Fibroblast of lung (primary cell): ENCODE data around the gene USP37.

Source experiments
- EZH2 ChIP-seq: IDR thresholded peaks from 2 replicates; pipeline ENCODE4 v1.5.1; 2012; ENCODE audit warnings: low read length, control low read depth, mild to moderate bottlenecking; ENCODE audit errors: missing control alignments
- TF ChIP-seq, protein P1 (sequence below), 2 donors: IDR thresholded peaks in 1 of 2; conservative IDR thresholded peaks in 1 of 2; 1 replicate in 1 of 2; 2 replicates in 1 of 2; pipeline ENCODE4 v1.5.1; 2011 to 2012; ENCODE audit warnings: low read length in 2 of 2, control low read depth in 1 of 2, inconsistent platforms in 1 of 2, low read depth in 1 of 2, mild to moderate bottlenecking in 1 of 2

- TF ChIP-seq, protein P1, sequence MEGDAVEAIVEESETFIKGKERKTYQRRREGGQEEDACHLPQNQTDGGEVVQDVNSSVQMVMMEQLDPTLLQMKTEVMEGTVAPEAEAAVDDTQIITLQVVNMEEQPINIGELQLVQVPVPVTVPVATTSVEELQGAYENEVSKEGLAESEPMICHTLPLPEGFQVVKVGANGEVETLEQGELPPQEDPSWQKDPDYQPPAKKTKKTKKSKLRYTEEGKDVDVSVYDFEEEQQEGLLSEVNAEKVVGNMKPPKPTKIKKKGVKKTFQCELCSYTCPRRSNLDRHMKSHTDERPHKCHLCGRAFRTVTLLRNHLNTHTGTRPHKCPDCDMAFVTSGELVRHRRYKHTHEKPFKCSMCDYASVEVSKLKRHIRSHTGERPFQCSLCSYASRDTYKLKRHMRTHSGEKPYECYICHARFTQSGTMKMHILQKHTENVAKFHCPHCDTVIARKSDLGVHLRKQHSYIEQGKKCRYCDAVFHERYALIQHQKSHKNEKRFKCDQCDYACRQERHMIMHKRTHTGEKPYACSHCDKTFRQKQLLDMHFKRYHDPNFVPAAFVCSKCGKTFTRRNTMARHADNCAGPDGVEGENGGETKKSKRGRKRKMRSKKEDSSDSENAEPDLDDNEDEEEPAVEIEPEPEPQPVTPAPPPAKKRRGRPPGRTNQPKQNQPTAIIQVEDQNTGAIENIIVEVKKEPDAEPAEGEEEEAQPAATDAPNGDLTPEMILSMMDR (conservative IDR thresholded peaks at IDR 0.05 in 1 of 2, IDR thresholded peaks at IDR 0.05 in 1 of 2; ENCODE audit: low read depth in 1 of 2, low read length in 2 of 2): no peak
- no peak for TF ChIP-seq EZH2
Measured at GRCh38 chr2:218567797-218568189, 358 bp downstream of the USP37 start.
